GM23338 (cell line): ENCODE results near the gene NME1. TPM values are rescaled to one million over a fixed set of nuclear protein-coding genes. Genes with fewer than 3 reads are reported as not detected.

Experiments used
- ATAC-seq: fragments of 200-7000 bp; cut with Tn5 transposase; 3 replicates; pipeline ENCODE4 v1.9.1; 2020
- DNase-seq: peaks from one replicate; pipeline ENCODE4 v3.0.0-alpha.2; 2015; ENCODE audit warnings: low spot score
- H2AFZ ChIP-seq: fragments of 200-600 bp; sonication (generic); 2 replicates; pipeline ENCODE4 v1.8.0; 2016; ENCODE audit warnings: antibody characterized with exemption, mild to moderate bottlenecking, moderate library complexity
- H3F3A ChIP-seq: fragments of 200-600 bp; sonication (generic); replicated peaks from 2 replicates; pipeline ENCODE4 v1.8.0; 2017; ENCODE audit warnings: antibody characterized with exemption, mixed run types, low read depth
- H3K27ac ChIP-seq: fragments of 200-600 bp; sonication (generic); 2 replicates; pipeline ENCODE4 v1.6.1; 2016; ENCODE audit warnings: low read depth
- H3K27me3 ChIP-seq: fragments of 200-600 bp; sonication (generic); 2 replicates; pipeline ENCODE4 v1.8.0; 2016; ENCODE audit warnings: mild to moderate bottlenecking, mixed run types, moderate library complexity; ENCODE audit not compliant: insufficient read depth
- H3K36me3 ChIP-seq: fragments of 200-600 bp; sonication (generic); 2 replicates; pipeline ENCODE4 v1.8.0; 2016; ENCODE audit warnings: mild to moderate bottlenecking; ENCODE audit not compliant: insufficient read depth
- H3K4me1 ChIP-seq: fragments of 200-600 bp; sonication (generic); 2 replicates; pipeline ENCODE4 v1.8.0; 2016; ENCODE audit warnings: mild to moderate bottlenecking, moderate library complexity; ENCODE audit not compliant: insufficient read depth
- H3K4me2 ChIP-seq: fragments of 200-600 bp; sonication (generic); 2 replicates; pipeline ENCODE4 v1.7.1; 2017; ENCODE audit warnings: mixed run types
- H3K4me3 ChIP-seq: fragments of 200-600 bp; sonication (generic); 2 replicates; pipeline ENCODE4 v1.6.1; 2016; ENCODE audit warnings: mixed run types
- H3K79me2 ChIP-seq: fragments of 200-600 bp; sonication (generic); replicated peaks from 2 replicates; pipeline ENCODE4 v1.8.0; 2017; ENCODE audit warnings: mild to moderate bottlenecking; ENCODE audit not compliant: insufficient read depth
- H3K9me2 ChIP-seq: fragments of 200-600 bp; sonication (generic); 2 replicates; pipeline ENCODE4 v1.8.0; 2017; ENCODE audit not compliant: insufficient read depth
- H4K20me1 ChIP-seq: fragments of 200-600 bp; sonication (generic); replicated peaks from 2 replicates; pipeline ENCODE4 v1.8.0; 2017; ENCODE audit warnings: mild to moderate bottlenecking; ENCODE audit not compliant: insufficient read depth
- H3K27ac Mint-ChIP-seq: 2 replicates; pipeline ENCODE4 v1.8.0; 2020; ENCODE audit warnings: inconsistent platforms, mild to moderate bottlenecking, moderate library complexity, mixed read lengths
- H3K27me3 Mint-ChIP-seq: 3 replicates; pipeline ENCODE4 v1.8.0; 2022; ENCODE audit warnings: low read depth, mild to moderate bottlenecking, moderate library complexity, mixed read lengths, inconsistent platforms; ENCODE audit not compliant: insufficient read depth, poor library complexity
- H3K36me3 Mint-ChIP-seq: 3 replicates; pipeline ENCODE4 v1.8.0; 2021; ENCODE audit warnings: low read depth, mild to moderate bottlenecking, inconsistent platforms, moderate library complexity, mixed read lengths
- H3K4me1 Mint-ChIP-seq: 3 replicates; pipeline ENCODE4 v1.8.0; 2020; ENCODE audit warnings: mild to moderate bottlenecking, inconsistent platforms, mixed read lengths
- H3K4me3 Mint-ChIP-seq: 3 replicates; pipeline ENCODE4 v1.8.0; 2021; ENCODE audit warnings: moderate library complexity, mild to moderate bottlenecking, inconsistent platforms, mixed read lengths
- H3K9me3 Mint-ChIP-seq: 3 replicates; pipeline ENCODE4 v1.8.0; 2020; ENCODE audit warnings: moderate library complexity, mild to moderate bottlenecking, inconsistent platforms, mixed read lengths
- CREB1 ChIP-seq: fragments of 250-450 bp; sonication (Bioruptor Pico); IDR thresholded peaks from 2 replicates; pipeline ENCODE4 v1.5.0; 2020; ENCODE audit warnings: low read depth, mild to moderate bottlenecking, moderate library complexity
- EZH2 ChIP-seq: fragments of 200-600 bp; sonication (generic); IDR thresholded peaks from one replicate; pipeline ENCODE4 v1.8.0; 2017; ENCODE audit warnings: antibody characterized with exemption, mild to moderate bottlenecking, low read depth; ENCODE audit not compliant: unreplicated experiment
- JUNB ChIP-seq: IDR thresholded peaks from one replicate; pipeline ENCODE4 v1.6.1; 2016; ENCODE audit warnings: antibody characterized with exemption; ENCODE audit not compliant: unreplicated experiment
- POLR2AphosphoS5 ChIP-seq: IDR thresholded peaks from 2 replicates; pipeline ENCODE4 v1.6.1; 2016; ENCODE audit warnings: antibody characterized with exemption, low read depth
- STAT1 ChIP-seq: IDR thresholded peaks from one replicate; pipeline ENCODE4 v1.6.1; 2016; ENCODE audit warnings: antibody characterized with exemption; ENCODE audit not compliant: unreplicated experiment
- ZNF114 ChIP-seq: fragments of 250-450 bp; sonication (Bioruptor Pico); IDR thresholded peaks from 2 replicates; pipeline ENCODE4 v1.5.0; 2020; ENCODE audit warnings: mild to moderate bottlenecking, moderate library complexity
- ZNF331 ChIP-seq: fragments of 250-450 bp; sonication (Bioruptor Pico); IDR thresholded peaks from 2 replicates; pipeline ENCODE4 v1.5.0; 2020; ENCODE audit warnings: low read depth, mild to moderate bottlenecking, moderate library complexity
- long read RNA-seq: library from polyadenylated mRNA; unstranded; transcript quantifications from one replicate; pipeline ENCODE4 v2.0.0, GENCODE V29; 2020; ENCODE audit not compliant: unreplicated experiment
- polyA plus RNA-seq: library from polyadenylated mRNA; unstranded; fragments of >200 nt; fragmentation: Nextera tagmentation; extraction: Ambion mirVana; gene quantifications from 2 replicates; pipeline ENCODE4 v1.2.1, GENCODE V29; 2016
- total RNA-seq: library from RNA; depleted of rRNA; stranded (reverse); fragments of >200 nt; shearing (Covaris generic); gene quantifications from 2 replicates; pipeline ENCODE4 v1.2.3, GENCODE V29; 2014; rRNA removed
- TF ChIP-seq, protein P1 (sequence below): IDR thresholded peaks from 2 replicates; pipeline ENCODE4 v1.6.1; 2016; ENCODE audit warnings: antibody characterized with exemption
- TF ChIP-seq, protein P2 (sequence below), 2 experiments: fragments of 200-600 bp in 1 of 2; sonication (generic) in 1 of 2; conservative IDR thresholded peaks; 2 replicates each; pipeline versions ENCODE4 v1.5.1 to v1.6.1; 2016 to 2017; ENCODE audit warnings: antibody characterized with exemption in 2 of 2, low read depth in 2 of 2, mild to moderate bottlenecking in 2 of 2, moderate library complexity in 1 of 2
- TF ChIP-seq, protein P3 (sequence below): IDR thresholded peaks from one replicate; pipeline ENCODE4 v1.6.1; 2018; ENCODE audit warnings: antibody characterized with exemption; ENCODE audit not compliant: unreplicated experiment

Gene NME1
- total RNA-seq: 159 and 185 TPM in 2 replicates
- 534 and 579 TPM in 2 replicates for polyA plus RNA-seq
- long read RNA-seq, transcript NME1-202 (6 exons, 986 nt): minor isoform, 37 of 353 reads
- long read RNA-seq, transcript NME1-203 (5 exons, 940 nt): major isoform, 302 of 353 reads
- long read RNA-seq, partial matches to known transcripts: 5 of 353 reads
- long read RNA-seq, other reads (novel, unspliced or antisense): 7 of 353 reads

DNA sequence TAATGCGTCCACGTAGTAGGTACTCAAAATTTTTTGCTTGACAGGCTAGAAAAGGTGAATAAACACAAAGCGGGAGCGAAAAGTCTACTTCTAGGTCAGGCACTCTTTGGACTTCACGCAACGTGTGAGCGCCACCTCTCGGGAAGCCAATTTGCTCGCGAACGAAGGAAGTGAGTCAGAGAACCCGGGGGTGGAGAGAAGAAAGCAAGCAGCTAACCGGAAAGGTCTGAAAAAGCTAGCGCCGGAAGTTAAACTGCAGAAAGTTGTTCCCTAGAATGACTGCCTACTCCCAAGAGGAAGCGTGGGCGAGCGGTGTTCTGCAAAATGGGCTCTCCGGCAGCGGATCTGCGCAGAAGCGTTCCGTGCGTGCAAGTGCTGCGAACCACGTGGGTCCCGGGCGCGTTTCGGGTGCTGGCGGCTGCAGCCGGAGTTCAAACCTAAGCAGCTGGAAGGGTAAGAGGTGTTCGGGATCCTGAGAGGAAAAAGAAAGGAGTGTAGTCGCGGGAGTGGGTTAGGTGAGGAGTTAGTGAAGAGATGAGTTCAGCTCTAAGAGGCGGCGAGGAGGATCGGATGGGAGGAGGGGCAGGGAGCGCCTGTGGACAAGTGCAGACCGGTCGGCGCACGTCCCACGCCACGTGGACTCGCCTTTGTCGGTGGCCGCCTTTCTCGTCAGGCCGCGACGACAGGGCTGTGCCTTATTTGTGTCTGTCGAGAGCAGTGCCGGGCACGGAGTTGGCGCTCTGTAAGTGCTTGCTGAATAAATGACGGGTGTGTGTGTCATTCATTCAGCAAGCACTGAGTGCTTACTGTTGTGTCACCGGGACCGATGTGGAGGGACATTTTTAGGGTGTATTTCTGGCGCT, at the start of gene NME1:
Gene NME1, plus strand, starts transcription at position 350 of the 863 bp plus-strand sequence. CDS start 2,096 bp downstream, outside the sequence.
- Mint-ChIP-seq H3K9me3 (no peaks in the 10 kb centered on the region), H3K27me3 (no peaks in the 10 kb centered on the region), H3K36me3 (peaks cover 35% of the 10 kb centered on the region), H3K4me3 (no peak within 1 kb of the TSS), H3K4me1 (no peaks in the 10 kb centered on the region; the same call in 1 of the 3 replicates), H3K27ac (no peak within 1 kb of the TSS)
- Histone ChIP-seq H3K27me3 (no peaks in the 10 kb centered on the region), H3F3A (peaks cover 5% of the 10 kb centered on the region; the same call in 1 of the 2 replicates), H3K27ac (peak within 1 kb of the TSS; percentile 71), H2AFZ (peak within 1 kb of the TSS; percentile 56), H3K36me3 (peaks cover 18% of the 10 kb centered on the region), H3K4me3 (peak within 1 kb of the TSS; percentile 96), H3K79me2 (peaks cover 50% of the 10 kb centered on the region), H3K9me2 (no peaks in the 10 kb centered on the region), H4K20me1 (peaks cover 15% of the 10 kb centered on the region), H3K4me2 (peak within 1 kb of the TSS; percentile 99), H3K4me1 (peaks cover 7% of the 10 kb centered on the region; the same call in 1 of the 2 replicates)
- ATAC-seq (peak; percentile 96), DNase-seq (peak; percentile 99)
- TF ChIP-seq, protein P1, sequence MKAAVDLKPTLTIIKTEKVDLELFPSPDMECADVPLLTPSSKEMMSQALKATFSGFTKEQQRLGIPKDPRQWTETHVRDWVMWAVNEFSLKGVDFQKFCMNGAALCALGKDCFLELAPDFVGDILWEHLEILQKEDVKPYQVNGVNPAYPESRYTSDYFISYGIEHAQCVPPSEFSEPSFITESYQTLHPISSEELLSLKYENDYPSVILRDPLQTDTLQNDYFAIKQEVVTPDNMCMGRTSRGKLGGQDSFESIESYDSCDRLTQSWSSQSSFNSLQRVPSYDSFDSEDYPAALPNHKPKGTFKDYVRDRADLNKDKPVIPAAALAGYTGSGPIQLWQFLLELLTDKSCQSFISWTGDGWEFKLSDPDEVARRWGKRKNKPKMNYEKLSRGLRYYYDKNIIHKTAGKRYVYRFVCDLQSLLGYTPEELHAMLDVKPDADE: peak; percentile 88
- TF ChIP-seq CREB1 (CRISPR knock-in tag) (peak; percentile 87), JUNB (no peak), EZH2 (no peak), ZNF331 (CRISPR knock-in tag) (no peak), ZNF114 (CRISPR knock-in tag) (0 out of 2 replicates have a peak, but pooled peaks have one; percentile 19), STAT1 (no peak), POLR2AphosphoS5 (peak; percentile 74)
- TF ChIP-seq, protein P2, sequence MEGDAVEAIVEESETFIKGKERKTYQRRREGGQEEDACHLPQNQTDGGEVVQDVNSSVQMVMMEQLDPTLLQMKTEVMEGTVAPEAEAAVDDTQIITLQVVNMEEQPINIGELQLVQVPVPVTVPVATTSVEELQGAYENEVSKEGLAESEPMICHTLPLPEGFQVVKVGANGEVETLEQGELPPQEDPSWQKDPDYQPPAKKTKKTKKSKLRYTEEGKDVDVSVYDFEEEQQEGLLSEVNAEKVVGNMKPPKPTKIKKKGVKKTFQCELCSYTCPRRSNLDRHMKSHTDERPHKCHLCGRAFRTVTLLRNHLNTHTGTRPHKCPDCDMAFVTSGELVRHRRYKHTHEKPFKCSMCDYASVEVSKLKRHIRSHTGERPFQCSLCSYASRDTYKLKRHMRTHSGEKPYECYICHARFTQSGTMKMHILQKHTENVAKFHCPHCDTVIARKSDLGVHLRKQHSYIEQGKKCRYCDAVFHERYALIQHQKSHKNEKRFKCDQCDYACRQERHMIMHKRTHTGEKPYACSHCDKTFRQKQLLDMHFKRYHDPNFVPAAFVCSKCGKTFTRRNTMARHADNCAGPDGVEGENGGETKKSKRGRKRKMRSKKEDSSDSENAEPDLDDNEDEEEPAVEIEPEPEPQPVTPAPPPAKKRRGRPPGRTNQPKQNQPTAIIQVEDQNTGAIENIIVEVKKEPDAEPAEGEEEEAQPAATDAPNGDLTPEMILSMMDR (conservative IDR thresholded peaks at IDR 0.05; ENCODE audit: low read depth in 2 of 2): peak; percentile 87 to 91
- TF ChIP-seq, protein P3, sequence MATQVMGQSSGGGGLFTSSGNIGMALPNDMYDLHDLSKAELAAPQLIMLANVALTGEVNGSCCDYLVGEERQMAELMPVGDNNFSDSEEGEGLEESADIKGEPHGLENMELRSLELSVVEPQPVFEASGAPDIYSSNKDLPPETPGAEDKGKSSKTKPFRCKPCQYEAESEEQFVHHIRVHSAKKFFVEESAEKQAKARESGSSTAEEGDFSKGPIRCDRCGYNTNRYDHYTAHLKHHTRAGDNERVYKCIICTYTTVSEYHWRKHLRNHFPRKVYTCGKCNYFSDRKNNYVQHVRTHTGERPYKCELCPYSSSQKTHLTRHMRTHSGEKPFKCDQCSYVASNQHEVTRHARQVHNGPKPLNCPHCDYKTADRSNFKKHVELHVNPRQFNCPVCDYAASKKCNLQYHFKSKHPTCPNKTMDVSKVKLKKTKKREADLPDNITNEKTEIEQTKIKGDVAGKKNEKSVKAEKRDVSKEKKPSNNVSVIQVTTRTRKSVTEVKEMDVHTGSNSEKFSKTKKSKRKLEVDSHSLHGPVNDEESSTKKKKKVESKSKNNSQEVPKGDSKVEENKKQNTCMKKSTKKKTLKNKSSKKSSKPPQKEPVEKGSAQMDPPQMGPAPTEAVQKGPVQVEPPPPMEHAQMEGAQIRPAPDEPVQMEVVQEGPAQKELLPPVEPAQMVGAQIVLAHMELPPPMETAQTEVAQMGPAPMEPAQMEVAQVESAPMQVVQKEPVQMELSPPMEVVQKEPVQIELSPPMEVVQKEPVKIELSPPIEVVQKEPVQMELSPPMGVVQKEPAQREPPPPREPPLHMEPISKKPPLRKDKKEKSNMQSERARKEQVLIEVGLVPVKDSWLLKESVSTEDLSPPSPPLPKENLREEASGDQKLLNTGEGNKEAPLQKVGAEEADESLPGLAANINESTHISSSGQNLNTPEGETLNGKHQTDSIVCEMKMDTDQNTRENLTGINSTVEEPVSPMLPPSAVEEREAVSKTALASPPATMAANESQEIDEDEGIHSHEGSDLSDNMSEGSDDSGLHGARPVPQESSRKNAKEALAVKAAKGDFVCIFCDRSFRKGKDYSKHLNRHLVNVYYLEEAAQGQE: peak; percentile 9
